ENCODE data around the gene C11orf97. TPM values are rescaled to one million over a fixed set of nuclear protein-coding genes. Genes with fewer than 3 reads are reported as not detected.
A peak's percentile ranks its signal among the peaks of the same experiment; 100 is the strongest.

C11orf97 gene
- total RNA-seq, 1 experiment from 2014 or later = not detected

DNA sequence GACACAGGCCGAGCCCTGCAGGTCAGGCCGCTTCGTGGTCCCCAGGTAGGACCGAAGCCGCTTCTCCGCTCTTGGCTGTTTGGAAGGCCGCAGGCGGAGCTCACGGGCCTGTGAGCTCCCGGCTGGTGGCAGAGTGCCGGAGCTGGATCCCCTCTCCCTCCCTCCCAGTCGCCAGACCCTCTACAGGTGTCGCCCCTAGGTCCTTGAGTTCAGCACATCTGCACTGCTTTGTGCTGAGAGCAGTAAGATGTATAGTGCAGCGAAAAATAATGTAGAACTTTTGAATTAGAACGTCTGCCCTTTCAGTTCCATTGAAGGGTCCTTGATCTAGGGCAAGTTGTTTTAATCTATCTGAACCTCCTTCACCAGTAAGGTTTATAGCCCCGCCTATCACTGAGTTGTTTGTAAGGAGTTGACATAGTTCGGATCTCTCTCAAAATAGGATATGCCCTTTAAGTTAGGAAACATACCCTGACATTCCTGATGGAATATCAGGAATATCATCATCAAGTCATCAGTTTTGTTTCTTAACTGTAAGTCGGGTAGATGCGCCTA is 18.1 kb upstream of the C11orf97 start:
- peaks cover 8 to 36% (median 30%) of the 10 kb centered on the region in 3 experiments; a peak in 6 of 7 replicates for H3K36me3 Mint-ChIP-seq (ENCODE audit: insufficient read depth in 1 of 3, low read depth in 3 of 3)
- H3K4me3 Mint-ChIP-seq = peak overlapping the region; percentile 97 to 98
- TF ChIP-seq, protein P1, sequence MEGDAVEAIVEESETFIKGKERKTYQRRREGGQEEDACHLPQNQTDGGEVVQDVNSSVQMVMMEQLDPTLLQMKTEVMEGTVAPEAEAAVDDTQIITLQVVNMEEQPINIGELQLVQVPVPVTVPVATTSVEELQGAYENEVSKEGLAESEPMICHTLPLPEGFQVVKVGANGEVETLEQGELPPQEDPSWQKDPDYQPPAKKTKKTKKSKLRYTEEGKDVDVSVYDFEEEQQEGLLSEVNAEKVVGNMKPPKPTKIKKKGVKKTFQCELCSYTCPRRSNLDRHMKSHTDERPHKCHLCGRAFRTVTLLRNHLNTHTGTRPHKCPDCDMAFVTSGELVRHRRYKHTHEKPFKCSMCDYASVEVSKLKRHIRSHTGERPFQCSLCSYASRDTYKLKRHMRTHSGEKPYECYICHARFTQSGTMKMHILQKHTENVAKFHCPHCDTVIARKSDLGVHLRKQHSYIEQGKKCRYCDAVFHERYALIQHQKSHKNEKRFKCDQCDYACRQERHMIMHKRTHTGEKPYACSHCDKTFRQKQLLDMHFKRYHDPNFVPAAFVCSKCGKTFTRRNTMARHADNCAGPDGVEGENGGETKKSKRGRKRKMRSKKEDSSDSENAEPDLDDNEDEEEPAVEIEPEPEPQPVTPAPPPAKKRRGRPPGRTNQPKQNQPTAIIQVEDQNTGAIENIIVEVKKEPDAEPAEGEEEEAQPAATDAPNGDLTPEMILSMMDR (conservative IDR thresholded peaks at IDR 0.05) = no peak

More for the DNA sequence above, 18.1 kb upstream of the C11orf97 start:
- Histone ChIP-seq H3K23me2 (ENCODE audit: insufficient read length, low read depth, low read length, poor library complexity, severe bottlenecking) (peaks cover 7% of the 10 kb centered on the region), H4K91ac (ENCODE audit: insufficient read length, low read depth, low read length) (no peak overlapping the region), H3K56ac (ENCODE audit: insufficient read length, low read depth, low read length) (no peak overlapping the region), H2BK5ac (ENCODE audit: insufficient read length, low read length) (no peak overlapping the region), H2BK20ac (ENCODE audit: low read depth, low read length, poor library complexity, severe bottlenecking) (no peak overlapping the region), H2BK12ac (ENCODE audit: insufficient read length, low read depth, low read length) (no peak overlapping the region), H3K9me3 (ENCODE audit: control insufficient read depth, low read depth, low read length) (no peaks in the 10 kb centered on the region), H2AK5ac (ENCODE audit: insufficient read length, low read length) (no peak overlapping the region), H3K27me3 (ENCODE audit: insufficient read depth, low read length) (no peaks in the 10 kb centered on the region), H3K79me2 (ENCODE audit: insufficient read depth, low read length) (no peaks in the 10 kb centered on the region), H3K4me1 (ENCODE audit: insufficient read depth, low read length) (no peaks in the 10 kb centered on the region), H3K4me2 (ENCODE audit: insufficient read depth, insufficient read length, low read length) (peak overlapping the region; percentile 93), H4K20me1 (ENCODE audit: control insufficient read depth, insufficient read depth, insufficient read length) (no peaks in the 10 kb centered on the region), H2BK15ac (ENCODE audit: low read depth, low read length) (no peak overlapping the region), H4K5ac (ENCODE audit: insufficient read length, low read depth, low read length) (no peak overlapping the region), H3K27ac (ENCODE audit: insufficient read length, low read depth, low read length) (no peak overlapping the region), H3K9ac (ENCODE audit: extremely low read depth, insufficient read length, low read length) (peak overlapping the region; percentile 86), H3K23ac (ENCODE audit: insufficient read length, low read depth, low read length) (no peak overlapping the region), H3K4ac (ENCODE audit: low read depth, low read length) (no peak overlapping the region), H4K8ac (replicated peaks; ENCODE audit: insufficient read length, low read depth, low read length) (no peak overlapping the region), H3K18ac (ENCODE audit: insufficient read length, low read depth, low read length) (peak overlapping the region; percentile 70), H2AFZ (ENCODE audit: low read length) (no peak overlapping the region), H3K79me1 (ENCODE audit: insufficient read depth, low read depth, low read length, poor library complexity, severe bottlenecking) (peaks cover 2% of the 10 kb centered on the region), H3T11ph (ENCODE audit: low read length) (no peak overlapping the region), H3K14ac (ENCODE audit: insufficient read depth, low read length) (0 out of 2 replicates have a peak overlapping the region, but pooled peaks have one; percentile 69), H2BK120ac (ENCODE audit: low read depth, low read length, poor library complexity, severe bottlenecking) (no peak overlapping the region)
- no peak for DNase-seq
- Mint-ChIP-seq H3K9me3 (no peaks in the 10 kb centered on the region), H3K27me3 (ENCODE audit: low read depth) (no peaks in the 10 kb centered on the region), H3K27ac (peak overlapping the region; percentile 99 to 100 (median 100); a peak in 5 of 7 replicates), H3K4me1 (peaks cover 8 to 18% of the 10 kb centered on the region in 2 experiments; a peak in 3 of 4 replicates)
- whole genome bisulfite sequencing (ENCODE audit: extremely low coverage, insufficient read length, low lambda C conversion rate) = no CpG with 5 or more reads among the region's 19 CpGs

Data from H9 (cell line).